OCI-LY7 (cell line): ENCODE data around the gene VAV1.

Experiments
- CTCF ChIP-seq: fragments of 200-600 bp; sonication (generic); conservative IDR thresholded peaks from 2 replicates; pipeline ENCODE4 v1.5.1; 2014; ENCODE audit warnings: mild to moderate bottlenecking, antibody characterized with exemption, low read length, moderate library complexity, mixed read lengths
- EZH2phosphoT487 ChIP-seq: fragments of 200-600 bp; sonication (generic); IDR thresholded peaks from 2 replicates; pipeline ENCODE4 v1.6.1; 2018; ENCODE audit warnings: low read depth, borderline replicate concordance, mild to moderate bottlenecking, mixed run types, antibody characterized with exemption, low read length, moderate library complexity, mixed read lengths

GRCh38 chr19:6736917-6737283 is 35.6 kb upstream of the VAV1 start:
- TF ChIP-seq CTCF, result peak; percentile 72
- TF ChIP-seq EZH2phosphoT487, result no peak
